Left kidney (tissue), 2 donors: ENCODE results near the gene CCDC61. TPM values are rescaled to one million over a fixed set of nuclear protein-coding genes. Genes with fewer than 3 reads are reported as not detected.

Experiments used
- DNase-seq: peaks from one replicate; pipeline ENCODE4 v3.0.0-alpha.2; 2013
- polyA plus RNA-seq: library from polyadenylated mRNA; unstranded; fragments of 120-200 nt; gene quantifications from one replicate; pipeline ENCODE4 v1.2.1, GENCODE V29; 2013; ENCODE audit not compliant: insufficient read length

Gene CCDC61
- polyA plus RNA-seq, 1 donor, result 11.7 TPM

- no peak for DNase-seq
These were observed 21.5 kb upstream of the CCDC61 start, which contains the start of gene NOVA2 for GRCh38 chr19:45973553-45974338. TSS of gene NOVA2 (minus strand) at chr19:45973865. CDS start at chr19:45973351, 514 bp downstream.

- no peak for DNase-seq
These were observed 19.8 kb upstream of the CCDC61 start for GRCh38 chr19:45975306-45976070.

GRCh38 chr19:45976178-45976577 lies 19.1 kb upstream of the CCDC61 start:
- no peak for DNase-seq

- no peak for DNase-seq
These were observed 17.1 kb upstream of the CCDC61 start for GRCh38 chr19:45978156-45978555.

GRCh38 chr19:45981350-45981749 lies 13.9 kb upstream of the CCDC61 start:
- DNase-seq, result no peak

- no peak for DNase-seq
These were observed 9.9 kb upstream of the CCDC61 start for GRCh38 chr19:45985321-45985720.

GRCh38 chr19:45990113-45990728 lies 5.0 kb upstream of the CCDC61 start:
- DNase-seq, result no peak

GRCh38 chr19:45994456-45994997 lies 740 bp upstream of the CCDC61 start:
- no peak for DNase-seq

GRCh38 chr19:45995715-45996385 lies 583 bp downstream of the CCDC61 start:
- DNase-seq, result no peak

- no peak for DNase-seq
These were observed 1.7 kb downstream of the CCDC61 start for GRCh38 chr19:45996933-45997332.

- no peak for DNase-seq
These were observed 3.6 kb downstream of the CCDC61 start for GRCh38 chr19:45998834-45999233.

- DNase-seq, result no peak
These were observed 4.4 kb downstream of the CCDC61 start for GRCh38 chr19:45999653-46000121.

- no peak for DNase-seq
These were observed 5.4 kb downstream of the CCDC61 start for GRCh38 chr19:46000491-46001246.

GRCh38 chr19:46002678-46003275 lies 7.5 kb downstream of the CCDC61 start:
- no peak for DNase-seq

GRCh38 chr19:46006411-46006810 lies 11.1 kb downstream of the CCDC61 start:
- no peak for DNase-seq

- no peak for DNase-seq
These were observed 14.6 kb downstream of the CCDC61 start for GRCh38 chr19:46009530-46010510.

GRCh38 chr19:46014534-46014933 lies 19.3 kb downstream of the CCDC61 start:
- no peak for DNase-seq

GRCh38 chr19:46014941-46015686 lies 19.8 kb downstream of the CCDC61 start:
- DNase-seq, result peak; percentile 53
